ENCODE data around the gene CEBPB. TPM values are rescaled to one million over a fixed set of nuclear protein-coding genes. Genes with fewer than 3 reads are reported as not detected.
A peak's percentile ranks its signal among the peaks of the same experiment; 100 is the strongest.

CEBPB gene
- total and polyA plus RNA-seq, 11 donors: 14.7 to 122 (median 53.7) TPM

GRCh38 chr20:50146732-50147662 lies 43.6 kb upstream of the CEBPB start:
- Histone ChIP-seq H3K4me1 (peaks cover 2 to 90% (median 48%) of the 10 kb centered on the region in 12 donors), H3K36me3 (peaks cover 0 to 29% (median 20%) of the 10 kb centered on the region in 9 donors), H3K9me3 (no peaks in the 10 kb centered on the region), H3K4me3 (peak overlapping the region in 1 of 12 donors; percentile 30), H3K27ac (peak overlapping the region; percentile 44 to 93 (median 69)), H3K27me3 (no peaks in the 10 kb centered on the region)
- ATAC-seq (peak in 3 of 4 donors; percentile 36 to 79 (median 51)), DNase-seq (peak in 2 of 5 donors; percentile 40 to 71)
- intact Hi-C loops (cut with DNase I): no loop called here
- WGBS, 4 donors: 52 to 70% (median 62%) methylated on average over 16 to 17 of the region's 17 CpGs
- TF ChIP-seq, protein P1, sequence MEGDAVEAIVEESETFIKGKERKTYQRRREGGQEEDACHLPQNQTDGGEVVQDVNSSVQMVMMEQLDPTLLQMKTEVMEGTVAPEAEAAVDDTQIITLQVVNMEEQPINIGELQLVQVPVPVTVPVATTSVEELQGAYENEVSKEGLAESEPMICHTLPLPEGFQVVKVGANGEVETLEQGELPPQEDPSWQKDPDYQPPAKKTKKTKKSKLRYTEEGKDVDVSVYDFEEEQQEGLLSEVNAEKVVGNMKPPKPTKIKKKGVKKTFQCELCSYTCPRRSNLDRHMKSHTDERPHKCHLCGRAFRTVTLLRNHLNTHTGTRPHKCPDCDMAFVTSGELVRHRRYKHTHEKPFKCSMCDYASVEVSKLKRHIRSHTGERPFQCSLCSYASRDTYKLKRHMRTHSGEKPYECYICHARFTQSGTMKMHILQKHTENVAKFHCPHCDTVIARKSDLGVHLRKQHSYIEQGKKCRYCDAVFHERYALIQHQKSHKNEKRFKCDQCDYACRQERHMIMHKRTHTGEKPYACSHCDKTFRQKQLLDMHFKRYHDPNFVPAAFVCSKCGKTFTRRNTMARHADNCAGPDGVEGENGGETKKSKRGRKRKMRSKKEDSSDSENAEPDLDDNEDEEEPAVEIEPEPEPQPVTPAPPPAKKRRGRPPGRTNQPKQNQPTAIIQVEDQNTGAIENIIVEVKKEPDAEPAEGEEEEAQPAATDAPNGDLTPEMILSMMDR (IDR thresholded peaks at IDR 0.05): no peak
- TF ChIP-seq POLR2A (IDR thresholded peaks at IDR 0.05): no peak

GRCh38 chr20:50149481-50150254 lies 41.0 kb upstream of the CEBPB start:
- 78 to 85% (median 82%) methylated on average over 14 to 16 of the region's 16 CpGs for WGBS, 4 donors
- H3K9me3 ChIP-seq: no peaks in the 10 kb centered on the region
- no peak for DNase-seq
- H3K4me1 ChIP-seq: peaks cover 7 to 86% (median 58%) of the 10 kb centered on the region in 12 donors
- H3K4me3 ChIP-seq: no peak overlapping the region
- intact Hi-C loops (cut with DNase I): loop anchor here in 1 of 10 donors (5.0 kb wide), 1 partner anchor 32 kb away; no protein-coding TSS in a partner anchor
- no peak for ATAC-seq
- H3K36me3 ChIP-seq: peaks cover 0 to 13% (median 6%) of the 10 kb centered on the region in 9 donors
- no peaks in the 10 kb centered on the region for H3K27me3 ChIP-seq
- TF ChIP-seq, protein P1 (IDR thresholded peaks at IDR 0.05): no peak
- TF ChIP-seq POLR2A (IDR thresholded peaks at IDR 0.05): no peak
- peak overlapping the region in 1 of 12 donors; percentile 4 for H3K27ac ChIP-seq

DNA sequence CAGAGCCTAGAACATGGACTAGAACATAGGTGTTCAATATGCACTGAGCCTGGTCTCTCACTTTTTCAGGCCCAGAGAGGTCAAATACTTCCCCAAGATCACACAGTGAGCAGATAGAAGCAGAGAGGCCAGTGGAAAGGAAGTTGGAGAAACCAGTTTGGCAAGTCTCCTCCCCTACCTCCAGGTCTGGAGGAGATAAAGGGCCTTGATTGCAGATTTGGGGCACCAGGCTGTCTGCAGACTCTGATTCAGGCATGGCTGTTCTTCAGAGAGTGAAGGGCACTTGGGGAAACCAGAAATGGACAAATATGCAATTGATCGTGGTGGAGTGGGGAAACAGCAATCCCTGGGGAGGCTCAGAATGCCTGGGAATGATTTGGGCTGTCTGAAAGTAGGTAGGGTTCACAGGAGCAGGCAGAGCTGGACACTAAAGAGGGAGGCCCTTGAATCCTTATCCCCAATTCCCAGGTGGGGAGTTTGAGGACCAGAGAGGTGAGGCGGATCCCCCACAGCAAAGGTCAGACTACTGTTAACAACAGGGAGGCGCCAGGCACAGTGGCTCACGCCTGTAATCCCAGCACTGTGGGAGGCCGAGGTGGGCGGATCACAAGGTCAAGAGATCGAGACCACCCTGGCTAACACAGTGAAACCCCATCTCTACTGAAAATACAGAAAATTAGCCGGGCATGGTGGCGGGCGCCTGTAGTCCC lies 39.4 kb upstream of the CEBPB start:
- WGBS, 4 donors: 82 to 91% (median 85%) methylated on average over 7 to 10 of the region's 10 CpGs
- H3K27ac ChIP-seq: peak overlapping the region in 1 of 12 donors; percentile 96

More for the DNA sequence above, 39.4 kb upstream of the CEBPB start:
- no peak for DNase-seq
- Histone ChIP-seq H3K9me3 (no peaks in the 10 kb centered on the region), H3K4me1 (peaks cover 7 to 75% (median 58%) of the 10 kb centered on the region in 12 donors), H3K36me3 (peaks cover 0 to 13% (median 6%) of the 10 kb centered on the region in 9 donors), H3K27me3 (no peaks in the 10 kb centered on the region), H3K4me3 (peak overlapping the region in 4 of 12 donors; percentile 0 to 100 (median 49))
- intact Hi-C loops (cut with DNase I): loop anchor here in 1 of 10 donors (5.0 kb wide), 1 partner anchor 34 kb away; no protein-coding TSS in a partner anchor
- no peak for TF ChIP-seq POLR2A (IDR thresholded peaks at IDR 0.05)
- TF ChIP-seq, protein P1 (IDR thresholded peaks at IDR 0.05): no peak
- ATAC-seq: no peak

Data from heart left ventricle (tissue), 16 donors.